WTC11 (cell line): ENCODE measurements around the gene CCDC191. TPM values are rescaled to one million over a fixed set of nuclear protein-coding genes. Genes with fewer than 3 reads are reported as not detected.

ENCODE experiments used
- ATAC-seq: fragments of 200-7000 bp; cut with Tn5 transposase; 2 replicates; pipeline ENCODE4 v1.10.0; 2021; ENCODE audit warnings: mild to moderate bottlenecking, moderate library complexity
- CTCF ChIA-PET: fragments of 300-600 bp; sonication (Branson Sonifier 250); formaldehyde crosslinking; loops from one replicate; lab custom pipeline; 2021; ENCODE audit warnings: antibody characterized with exemption; lab: Charles Lee
- POLR2A ChIA-PET: fragments of 350-600 bp; sonication (Branson Sonifier 250); formaldehyde crosslinking; loops from one replicate; lab custom pipeline; 2021; ENCODE audit warnings: antibody characterized with exemption; lab: Charles Lee
- DNase-seq: peaks from one replicate; pipeline ENCODE4 v3.0.0; 2021; ENCODE audit warnings: low spot score
- H3K27ac Mint-ChIP-seq: 2 replicates; pipeline ENCODE4 v1.8.0; 2021; ENCODE audit warnings: mixed read lengths
- H3K27me3 Mint-ChIP-seq: 2 replicates; pipeline ENCODE4 v1.8.0; 2021; ENCODE audit warnings: low read depth, mild to moderate bottlenecking, moderate library complexity, mixed read lengths
- H3K36me3 Mint-ChIP-seq: 2 replicates; pipeline ENCODE4 v1.8.0; 2021; ENCODE audit warnings: mixed read lengths
- H3K4me1 Mint-ChIP-seq: 2 replicates; pipeline ENCODE4 v1.8.0; 2022; ENCODE audit warnings: mixed read lengths
- H3K4me3 Mint-ChIP-seq: 2 replicates; pipeline ENCODE4 v1.8.0; 2021; ENCODE audit warnings: mild to moderate bottlenecking, moderate library complexity, mixed read lengths
- H3K9me3 Mint-ChIP-seq: 2 replicates; pipeline ENCODE4 v1.8.0; 2021; ENCODE audit warnings: mixed read lengths
- CBFB ChIP-seq: sonication (generic); formaldehyde crosslinking; IDR thresholded peaks from 2 replicates; pipeline ENCODE4 v1.8.1; 2022; ENCODE audit warnings: mild to moderate bottlenecking, low read depth, missing genetic modification reagents
- CDX4 ChIP-seq: fragments of 250-450 bp; sonication (Bioruptor Pico); IDR thresholded peaks from 2 replicates; pipeline ENCODE4 v1.9.0; 2021; ENCODE audit warnings: moderate library complexity, mild to moderate bottlenecking, inconsistent platforms, borderline replicate concordance
- CREB1 ChIP-seq: sonication (generic); formaldehyde crosslinking; IDR thresholded peaks from 2 replicates; pipeline ENCODE4 v1.8.0; 2023; ENCODE audit warnings: mild to moderate bottlenecking, missing genetic modification reagents
- CREM ChIP-seq: sonication (generic); formaldehyde crosslinking; IDR thresholded peaks from 2 replicates; pipeline ENCODE4 v1.8.1; 2022; ENCODE audit warnings: mild to moderate bottlenecking, missing genetic modification reagents, moderate library complexity
- E2F4 ChIP-seq: sonication (generic); formaldehyde crosslinking; IDR thresholded peaks from 2 replicates; pipeline ENCODE4 v1.8.1; 2022; ENCODE audit warnings: low read depth, mild to moderate bottlenecking, moderate library complexity, missing genetic modification reagents, borderline replicate concordance
- ELF4 ChIP-seq: sonication (generic); formaldehyde crosslinking; IDR thresholded peaks from 2 replicates; pipeline ENCODE4 v1.8.1; 2022; ENCODE audit warnings: low read depth, mild to moderate bottlenecking, moderate library complexity, missing genetic modification reagents
- FOXJ3 ChIP-seq: sonication (generic); formaldehyde crosslinking; IDR thresholded peaks from 2 replicates; pipeline ENCODE4 v1.9.0; 2021; ENCODE audit warnings: missing genetic modification reagents, mild to moderate bottlenecking, borderline replicate concordance
- FOXK1 ChIP-seq: sonication (generic); formaldehyde crosslinking; IDR thresholded peaks from 2 replicates; pipeline ENCODE4 v1.8.0; 2022; ENCODE audit warnings: mild to moderate bottlenecking, moderate library complexity, missing genetic modification reagents
- FOXP4 ChIP-seq: sonication (generic); formaldehyde crosslinking; IDR thresholded peaks from 2 replicates; pipeline ENCODE4 v1.8.0; 2022; ENCODE audit warnings: mild to moderate bottlenecking, missing genetic modification reagents
- NFE2L1 ChIP-seq: sonication (generic); formaldehyde crosslinking; IDR thresholded peaks from 2 replicates; pipeline ENCODE4 v1.8.1; 2023; ENCODE audit warnings: missing genetic modification reagents
- PRRX2 ChIP-seq: fragments of 250-450 bp; sonication (Bioruptor Pico); IDR thresholded peaks from 2 replicates; pipeline ENCODE4 v1.8.0; 2021; ENCODE audit warnings: mild to moderate bottlenecking
- RORB ChIP-seq: fragments of 250-450 bp; sonication (Bioruptor Pico); IDR thresholded peaks from 2 replicates; pipeline ENCODE4 v1.9.0; 2021; ENCODE audit warnings: mild to moderate bottlenecking
- SMAD3 ChIP-seq: sonication (generic); formaldehyde crosslinking; IDR thresholded peaks from 2 replicates; pipeline ENCODE4 v1.8.0; 2022; ENCODE audit warnings: missing genetic modification reagents, mild to moderate bottlenecking, borderline replicate concordance
- ZNF263 ChIP-seq: sonication (generic); formaldehyde crosslinking; IDR thresholded peaks from 2 replicates; pipeline ENCODE4 v1.8.1; 2022; ENCODE audit warnings: low read depth, mild to moderate bottlenecking, moderate library complexity, missing genetic modification reagents
- ZNF396 ChIP-seq: fragments of 250-450 bp; sonication (Bioruptor Pico); IDR thresholded peaks from 2 replicates; pipeline ENCODE4 v1.8.0; 2021; ENCODE audit warnings: mild to moderate bottlenecking, moderate library complexity, borderline replicate concordance
- ZNF671 ChIP-seq: fragments of 250-450 bp; sonication (Bioruptor Pico); IDR thresholded peaks from 2 replicates; pipeline ENCODE4 v1.8.0; 2021; ENCODE audit warnings: mild to moderate bottlenecking
- total RNA-seq: library from RNA; stranded (reverse); gene quantifications from 3 replicates; pipeline ENCODE4 v1.2.3, GENCODE V29; 2021
- TF ChIP-seq, protein P1 (sequence below): sonication (generic); formaldehyde crosslinking; conservative IDR thresholded peaks from 2 replicates; pipeline ENCODE4 v1.8.1; 2022; ENCODE audit warnings: mild to moderate bottlenecking, missing genetic modification reagents
- TF ChIP-seq, protein P2 (sequence below): sonication (generic); formaldehyde crosslinking; IDR thresholded peaks from 2 replicates; pipeline ENCODE4 v1.8.0; 2023; ENCODE audit warnings: missing genetic modification reagents

The CCDC191 gene
- total RNA-seq, 1 experiment from 2014 or later: 1.6 TPM

- TF ChIP-seq ELF4 (CRISPR knock-in tag) (no peak), FOXJ3 (CRISPR knock-in tag) (no peak), SMAD3 (CRISPR knock-in tag) (peak; percentile 40; the same call in 1 of the 2 replicates), ZNF396 (CRISPR knock-in tag) (no peak), ZNF263 (CRISPR knock-in tag) (no peak)
Measured at GRCh38 chr3:114056130-114057010, at the start of gene CCDC191, which contains the start of gene QTRT2 (continued).

DNA sequence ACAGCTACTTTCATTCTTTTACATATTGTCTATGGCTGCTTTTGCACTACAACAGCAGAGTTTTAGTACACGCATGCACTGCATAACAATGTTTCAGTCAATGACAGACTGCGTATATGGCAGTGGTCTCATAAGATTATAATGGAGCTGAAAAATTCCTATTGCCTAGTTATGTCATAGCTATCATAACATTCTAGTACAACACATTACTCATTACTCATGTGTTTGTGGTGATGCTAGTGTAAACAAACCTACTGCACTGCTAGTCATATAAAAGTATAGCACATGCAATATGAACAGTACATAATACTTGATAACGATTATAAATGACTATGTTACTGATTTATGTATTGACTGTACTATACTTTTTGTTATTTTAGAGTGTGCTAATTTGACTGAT is 48.1 kb upstream of the CCDC191 start:
- ChIA-PET POLR2A (no interaction called here), CTCF (interaction anchor here (0.7 kb wide), 1 partner anchor 1770 kb away, joined by 4 read pairs; no protein-coding TSS in a partner anchor)
- Mint-ChIP-seq H3K4me3 (no peak overlapping the region), H3K27ac (no peak overlapping the region), H3K9me3 (no peaks in the 10 kb centered on the region), H3K36me3 (no peaks in the 10 kb centered on the region), H3K27me3 (no peaks in the 10 kb centered on the region), H3K4me1 (peaks cover 15% of the 10 kb centered on the region)
- DNase-seq: no peak
- no peak for ATAC-seq
- TF ChIP-seq ZNF671 (no peak), NFE2L1 (CRISPR knock-in tag) (no peak), CREM (CRISPR knock-in tag) (no peak), PRRX2 (no peak), E2F4 (CRISPR knock-in tag) (no peak), CREB1 (CRISPR knock-in tag) (no peak), FOXK1 (no peak), FOXP4 (no peak), CDX4 (no peak)
- TF ChIP-seq, protein P1, sequence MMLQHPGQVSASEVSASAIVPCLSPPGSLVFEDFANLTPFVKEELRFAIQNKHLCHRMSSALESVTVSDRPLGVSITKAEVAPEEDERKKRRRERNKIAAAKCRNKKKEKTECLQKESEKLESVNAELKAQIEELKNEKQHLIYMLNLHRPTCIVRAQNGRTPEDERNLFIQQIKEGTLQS: no peak
- TF ChIP-seq, protein P2, sequence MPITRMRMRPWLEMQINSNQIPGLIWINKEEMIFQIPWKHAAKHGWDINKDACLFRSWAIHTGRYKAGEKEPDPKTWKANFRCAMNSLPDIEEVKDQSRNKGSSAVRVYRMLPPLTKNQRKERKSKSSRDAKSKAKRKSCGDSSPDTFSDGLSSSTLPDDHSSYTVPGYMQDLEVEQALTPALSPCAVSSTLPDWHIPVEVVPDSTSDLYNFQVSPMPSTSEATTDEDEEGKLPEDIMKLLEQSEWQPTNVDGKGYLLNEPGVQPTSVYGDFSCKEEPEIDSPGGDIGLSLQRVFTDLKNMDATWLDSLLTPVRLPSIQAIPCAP: no peak

GRCh38 chr3:114103858-114104257 is 47.5 kb upstream of the CCDC191 start:
- no peaks in the 10 kb centered on the region for H3K36me3 Mint-ChIP-seq
- no peak for DNase-seq
- H3K27me3 Mint-ChIP-seq: no peaks in the 10 kb centered on the region
- no peak; the same call in 1 of the 2 replicates for ATAC-seq
- TF ChIP-seq RORB (CRISPR knock-in tag): no peak
- TF ChIP-seq CBFB: no peak
- peaks cover 14% of the 10 kb centered on the region for H3K4me1 Mint-ChIP-seq
- CTCF ChIA-PET: interaction anchor here (0.7 kb wide), 1 partner anchor 1769 kb away, joined by 4 read pairs; no protein-coding TSS in a partner anchor
- H3K9me3 Mint-ChIP-seq: no peaks in the 10 kb centered on the region
- no peak overlapping the region for H3K27ac Mint-ChIP-seq
- POLR2A ChIA-PET: no interaction called here
- H3K4me3 Mint-ChIP-seq: no peak overlapping the region
